NCI-H446 (cell line): Measurements from ENCODE around the gene FRMD1.

Source experiments
- DNase-seq, 2 experiments: peaks; one replicate each; lab custom pipeline; 2025; lab: John Stamatoyannopoulos, UW

FRMD1 gene

DNA sequence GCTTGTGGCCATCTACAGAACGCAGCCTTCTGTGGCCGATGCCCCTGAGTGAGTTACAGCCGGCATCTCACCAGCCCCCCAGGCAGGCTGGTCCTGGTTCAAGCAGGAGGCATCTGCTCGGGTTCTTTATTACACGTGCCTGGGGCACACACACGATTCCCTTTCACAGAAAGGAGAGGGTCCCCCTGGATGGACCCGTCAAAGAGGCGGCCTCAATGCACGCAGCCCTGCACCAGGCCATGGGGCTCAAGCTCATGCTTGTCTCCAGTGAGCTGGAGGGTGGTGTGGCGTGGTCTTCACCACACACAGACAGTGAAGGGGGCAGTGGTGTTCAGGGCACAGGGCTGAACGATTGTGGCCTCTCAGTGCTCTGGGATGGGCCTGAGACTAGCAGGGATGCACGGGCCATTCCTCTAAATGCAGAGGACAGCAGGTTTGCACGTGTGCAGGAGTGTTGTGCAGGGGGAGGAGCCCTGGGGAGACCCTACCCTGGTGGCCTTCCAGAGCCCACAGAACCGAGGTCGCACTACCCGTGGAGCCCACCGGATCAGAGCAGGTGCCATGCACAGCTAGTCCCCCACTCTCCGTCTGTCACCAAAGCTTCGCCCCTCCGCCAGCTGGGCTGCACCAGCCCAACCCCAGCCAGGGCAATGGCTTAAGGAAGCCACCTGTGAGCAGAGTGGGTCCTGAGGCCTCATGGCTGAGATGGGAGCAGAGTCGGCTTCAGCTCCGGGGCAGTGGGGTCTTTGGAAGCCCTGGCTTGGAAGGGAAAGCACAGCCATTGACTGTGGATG, 23.1 kb downstream of the FRMD1 start:
- DNase-seq: no peak

DNA sequence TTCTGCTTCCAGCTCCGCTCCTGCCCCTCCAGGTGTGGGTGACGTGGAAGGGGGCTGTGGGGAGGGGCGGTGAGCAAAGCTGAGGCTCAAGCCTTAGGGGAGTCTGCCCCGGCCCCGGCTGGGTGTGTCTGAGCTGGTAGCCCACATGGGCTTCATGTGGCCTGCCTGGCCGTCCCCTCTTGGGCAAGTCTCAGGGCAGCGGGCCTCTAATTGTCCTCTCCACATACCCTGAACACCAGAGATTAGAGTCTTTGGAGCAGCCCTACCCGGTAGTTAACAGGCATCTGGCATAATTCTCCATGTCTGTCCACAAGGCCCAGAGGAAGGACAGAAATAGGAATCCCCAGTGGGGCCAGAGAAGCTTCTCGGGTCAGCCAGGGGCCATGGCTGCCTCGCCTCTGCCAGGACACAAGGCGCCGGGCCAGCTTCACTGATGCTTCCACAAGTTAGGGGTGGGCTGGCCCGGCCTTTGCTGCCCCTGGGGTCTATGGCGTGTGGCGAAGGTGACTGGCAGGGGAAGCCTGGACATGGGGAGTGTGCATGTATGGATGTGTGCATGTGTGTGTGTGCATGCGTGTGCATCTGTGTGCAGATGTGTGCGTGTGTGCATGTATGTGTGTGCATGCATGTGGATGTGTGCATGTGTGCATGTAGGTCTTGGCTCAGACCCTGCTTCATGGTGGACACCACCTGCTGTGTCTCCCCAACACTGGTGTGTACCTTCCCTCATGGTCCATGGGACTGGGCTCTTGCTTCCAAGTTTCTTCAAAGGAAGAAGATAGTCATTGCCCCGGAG, 24.0 kb downstream of the FRMD1 start:
- DNase-seq: no peak

DNA sequence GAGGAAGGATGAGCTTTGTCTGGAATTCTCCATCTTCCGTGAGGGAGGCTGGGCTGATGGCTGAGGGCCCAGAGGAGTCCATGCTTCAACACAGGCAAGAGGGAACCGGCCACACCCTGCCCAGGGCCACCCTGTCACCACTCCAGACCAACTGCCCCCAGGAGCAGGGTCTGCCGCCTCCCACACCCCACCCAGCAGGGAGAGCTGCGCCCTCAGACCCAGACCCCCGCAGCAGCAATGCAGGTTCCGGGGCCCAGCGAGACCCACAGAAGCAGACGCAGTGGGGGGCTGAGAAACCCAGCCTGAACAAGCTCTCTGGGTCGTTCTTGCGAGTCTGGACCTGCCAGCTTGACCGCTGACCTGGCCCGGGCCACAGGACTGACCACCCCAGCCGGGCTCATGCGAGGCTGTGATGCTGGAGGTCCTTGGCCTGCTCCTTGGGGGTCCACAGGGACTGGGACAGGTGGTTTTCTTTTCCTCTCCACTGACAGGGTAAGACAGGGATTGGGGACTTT, 25.0 kb downstream of the FRMD1 start:
- DNase-seq: no peak

DNA sequence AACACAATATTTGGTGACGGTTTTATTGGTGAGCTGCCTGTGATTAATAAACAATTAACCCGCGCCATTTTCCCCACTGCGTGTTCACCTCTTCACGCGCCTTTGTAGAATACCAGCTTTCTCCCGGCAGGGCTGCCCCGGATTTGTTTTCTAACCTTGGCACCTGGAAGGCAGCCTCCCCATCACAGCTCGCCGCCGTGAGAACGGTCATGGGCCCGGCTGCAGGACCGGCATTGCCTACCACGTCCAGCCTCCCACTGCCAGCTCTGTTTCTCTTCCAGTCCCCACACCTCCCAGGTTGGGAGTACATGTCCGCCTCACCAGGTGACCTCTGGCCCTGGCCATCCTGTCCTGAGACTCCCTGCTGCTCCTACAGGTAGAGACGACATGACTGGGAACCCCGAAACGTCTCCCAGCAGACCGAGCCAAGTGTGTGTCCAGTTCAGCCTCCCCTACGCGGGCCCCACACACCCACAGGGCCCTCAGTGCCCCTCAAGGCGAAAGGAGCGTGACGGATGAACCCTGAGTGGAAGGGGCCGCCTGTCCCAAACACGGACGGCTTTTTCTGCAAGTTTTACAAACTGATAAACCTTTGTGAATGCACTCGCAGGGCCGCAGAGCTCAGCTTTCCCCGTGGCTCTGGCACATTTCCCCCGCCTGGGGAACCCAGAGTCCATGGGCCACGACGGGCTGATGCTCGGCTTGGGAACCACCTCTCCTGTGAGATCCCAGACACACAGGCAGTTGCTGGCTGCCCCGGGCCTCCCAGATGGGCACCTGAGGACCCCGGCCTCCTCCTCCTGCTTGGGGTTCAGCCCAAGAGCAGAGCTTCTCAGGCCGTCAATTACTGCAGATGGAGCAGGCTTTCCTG, 25.7 kb downstream of the FRMD1 start:
- no peak for DNase-seq

DNA sequence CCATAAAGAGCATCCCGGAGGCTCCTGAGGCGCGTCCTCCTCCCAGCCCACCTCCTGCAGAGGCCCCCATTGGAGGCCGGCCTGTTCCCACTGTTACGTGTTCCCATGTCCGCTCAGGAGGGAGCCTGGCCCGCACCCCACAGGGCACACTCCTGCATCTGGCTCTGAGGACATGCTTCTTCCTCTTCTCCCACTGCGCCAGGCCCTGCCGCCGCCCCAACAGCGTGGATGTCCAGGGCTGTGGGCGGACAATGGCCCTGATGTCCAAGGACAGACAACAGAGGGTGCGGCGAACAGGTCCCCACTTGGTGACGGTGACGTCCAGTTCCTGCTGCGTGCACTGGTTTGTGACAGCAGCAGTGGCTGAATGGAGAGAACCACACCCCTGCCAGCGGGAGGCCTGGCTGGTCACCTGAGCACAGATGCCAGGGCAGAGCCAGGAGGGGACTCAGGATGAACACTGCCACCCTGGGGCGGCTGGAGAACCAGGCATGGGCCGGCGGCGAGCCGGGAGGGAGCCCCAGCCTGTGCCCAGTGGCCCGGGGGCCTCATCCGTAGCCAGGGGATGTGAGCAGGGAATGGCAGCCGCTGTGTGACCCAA, 26.6 kb downstream of the FRMD1 start:
- DNase-seq: no peak

DNA sequence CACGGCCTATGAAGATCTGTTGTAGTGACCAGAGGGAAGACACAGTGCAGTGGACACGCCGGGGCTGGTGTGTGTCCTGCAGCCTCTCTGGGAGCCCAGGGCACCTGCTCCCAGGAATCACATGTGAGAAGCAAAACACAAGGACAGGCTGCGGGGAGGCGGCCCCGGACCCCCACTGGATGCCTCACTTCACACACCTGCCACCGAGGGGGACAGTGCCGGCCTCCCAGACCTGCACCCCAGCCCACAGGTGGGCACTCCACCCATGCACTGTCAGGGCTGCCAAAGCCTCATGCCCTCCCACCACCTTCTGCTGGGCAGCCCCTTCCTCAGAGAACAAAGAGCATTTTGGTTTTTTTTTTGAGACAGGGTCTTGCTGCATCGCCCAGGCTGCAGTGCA, 27.4 kb downstream of the FRMD1 start:
- DNase-seq: no peak

DNA sequence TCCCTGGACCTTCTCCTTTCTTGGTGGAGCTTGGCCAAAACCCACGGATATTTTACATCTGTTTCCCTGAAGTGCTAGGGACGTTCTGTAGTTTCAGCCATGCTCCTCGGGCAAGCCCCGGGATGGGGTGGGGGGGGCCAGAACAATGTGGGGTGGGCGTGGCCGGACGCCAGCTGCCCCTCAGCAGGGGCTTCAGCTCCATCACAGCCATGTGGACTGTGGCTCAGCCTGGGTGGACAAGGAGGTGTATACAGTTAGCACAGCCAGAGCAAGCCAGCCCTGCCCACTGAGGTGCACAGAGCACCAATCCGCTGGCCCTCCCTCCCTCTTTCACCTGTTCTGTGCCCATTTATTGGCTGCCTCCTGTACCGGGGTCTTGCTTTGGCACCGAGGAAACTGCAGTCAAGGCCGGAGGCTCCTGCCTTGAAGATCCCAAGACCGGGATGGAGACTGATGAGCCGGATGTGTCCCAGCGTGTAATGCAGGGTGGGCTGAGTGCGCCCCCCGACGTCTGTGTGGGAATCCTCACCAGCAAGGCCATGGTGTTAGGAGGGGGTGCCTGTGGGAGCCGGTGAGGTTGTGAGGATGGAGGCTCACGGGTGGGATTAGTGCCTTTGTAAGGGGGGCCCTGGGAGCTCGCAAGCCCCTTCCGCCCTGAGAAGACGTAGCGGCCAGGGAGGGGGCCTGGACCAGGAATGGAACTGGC, 28.0 kb downstream of the FRMD1 start:
- no peak for DNase-seq

DNA sequence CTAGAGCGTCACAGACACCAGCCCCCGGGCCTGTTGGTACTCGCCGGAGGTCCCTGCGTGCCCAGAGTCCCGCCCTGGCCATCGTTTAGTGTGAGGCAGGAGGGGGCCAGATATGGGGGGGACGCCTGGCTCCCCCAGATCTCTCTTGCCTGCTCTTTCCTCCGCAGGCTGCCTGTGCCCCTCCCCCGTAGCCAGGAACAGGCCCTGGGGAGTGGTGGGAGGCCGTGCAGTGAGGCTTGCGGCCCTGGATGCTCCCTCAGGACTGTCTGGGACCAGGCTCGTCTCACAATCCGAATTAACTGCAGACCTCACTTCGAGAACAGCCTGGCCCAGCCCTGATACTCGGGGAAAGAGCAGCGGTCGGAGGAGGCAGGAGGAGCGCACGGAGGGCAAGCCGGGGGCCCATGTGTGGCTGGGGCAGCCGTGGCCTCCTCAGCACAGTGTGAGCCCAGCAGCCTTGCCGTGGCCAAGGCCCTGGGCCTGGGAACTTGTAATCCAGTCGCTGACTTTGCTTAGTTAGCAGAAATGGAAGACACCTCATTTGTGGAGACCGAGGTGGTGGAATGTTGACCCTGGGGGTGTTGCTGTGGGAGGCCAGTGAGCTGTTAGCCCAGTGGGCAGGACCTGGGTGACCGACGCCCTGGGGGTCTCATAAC, 28.7 kb downstream of the FRMD1 start:
- DNase-seq: no peak

DNA sequence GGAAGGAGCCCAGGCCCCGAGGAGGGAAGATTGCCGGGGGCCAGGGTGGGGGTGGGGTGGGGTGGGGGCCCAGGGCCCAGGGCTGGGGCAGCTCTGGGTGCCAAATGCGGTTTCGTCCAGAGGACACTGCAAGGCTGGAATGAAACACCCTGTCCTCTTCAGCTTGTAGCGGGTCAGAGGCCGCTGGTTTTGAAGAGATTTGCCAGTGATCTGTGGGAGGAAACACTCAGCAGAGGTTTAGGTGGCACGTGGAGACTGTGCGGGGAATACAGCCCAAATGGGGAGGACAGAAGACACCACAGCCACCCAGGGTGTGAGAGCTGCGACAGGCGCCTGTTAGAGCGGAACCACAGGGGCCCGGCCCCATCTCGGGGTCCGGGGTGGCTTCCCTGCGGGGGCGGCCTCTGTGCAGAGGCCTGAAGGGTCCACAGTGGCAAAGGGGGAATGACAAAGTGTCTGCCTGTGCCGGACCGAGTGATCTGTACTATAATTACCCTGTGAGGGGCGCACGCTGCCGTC, 29.2 kb downstream of the FRMD1 start:
- no peak for DNase-seq

DNA sequence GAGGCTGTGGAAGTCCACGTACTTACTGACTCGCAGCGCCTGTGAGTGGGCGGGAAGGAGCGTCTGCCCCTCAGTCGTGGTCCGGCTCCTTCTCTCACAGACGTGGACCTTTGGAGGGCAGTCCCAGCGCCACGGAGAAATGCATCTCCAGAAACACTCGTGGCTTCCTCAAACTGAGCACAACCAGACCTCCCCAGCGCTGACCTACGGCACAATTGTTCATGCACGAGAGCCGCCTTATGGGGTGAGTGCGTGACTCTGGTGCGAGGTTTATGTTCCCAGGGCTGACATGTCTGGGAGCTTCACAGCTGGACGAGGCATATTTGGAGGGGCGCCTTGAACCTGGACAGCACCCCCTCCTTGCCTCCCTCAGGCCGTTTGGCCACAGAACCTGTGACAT, 29.7 kb downstream of the FRMD1 start:
- no peak for DNase-seq

DNA sequence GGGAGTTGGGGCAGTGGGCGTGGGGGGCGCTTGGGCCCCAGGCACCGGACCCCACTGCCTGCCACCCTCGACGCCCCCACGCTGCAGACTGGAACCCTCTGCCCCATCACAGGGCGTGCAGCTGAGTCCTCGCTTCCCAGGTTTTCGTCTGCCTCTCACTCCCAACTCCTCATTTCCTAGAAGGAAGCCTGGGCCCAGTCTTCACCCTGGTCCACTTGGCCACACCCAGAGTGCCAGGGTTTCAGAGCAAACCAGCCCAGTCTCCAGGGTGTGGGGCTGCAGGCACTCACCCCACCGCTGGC, 30.3 kb downstream of the FRMD1 start:
- no peak for DNase-seq

DNA sequence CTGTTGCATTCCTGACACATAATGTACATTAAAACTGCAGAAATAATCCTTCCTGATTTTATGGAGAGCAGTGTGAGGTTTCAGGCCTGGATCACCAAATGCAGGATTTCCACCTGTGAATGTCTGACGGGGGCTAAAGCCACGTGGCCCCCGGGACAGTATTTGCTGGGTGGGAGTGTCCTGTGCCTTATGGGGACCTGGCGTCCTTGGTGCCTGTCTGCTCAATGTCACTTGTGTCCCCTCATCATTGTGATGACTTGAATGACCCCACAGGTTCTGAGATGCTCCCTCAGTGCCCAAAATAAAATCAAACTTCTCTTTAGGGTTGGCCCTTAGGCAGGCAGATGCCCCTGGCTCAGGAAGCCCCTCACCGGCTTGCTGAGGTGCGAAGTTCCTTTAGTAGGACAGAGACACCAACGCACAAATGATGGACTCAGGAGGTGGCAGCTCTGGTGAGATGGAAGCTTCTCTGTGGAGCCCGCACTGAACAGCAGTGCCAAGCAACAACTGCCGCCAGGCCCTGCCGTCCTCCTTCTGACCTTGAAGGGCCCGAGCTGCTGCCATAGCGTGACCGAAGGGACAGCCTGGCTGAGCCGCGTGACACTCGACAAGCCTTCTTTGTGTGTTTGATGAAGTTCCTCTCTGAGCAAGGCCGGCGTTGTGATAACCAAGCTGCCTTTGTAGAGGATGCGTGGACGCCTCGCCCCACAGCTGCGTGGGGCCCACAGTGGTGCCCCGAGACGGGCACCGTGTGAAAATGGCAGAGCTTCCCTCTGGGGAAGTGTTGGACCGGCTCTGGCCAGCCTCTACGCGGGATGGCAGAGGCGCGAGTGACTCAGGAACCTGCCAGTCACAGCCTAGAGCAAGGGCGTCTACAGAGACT, 30.9 kb downstream of the FRMD1 start:
- DNase-seq: no peak

DNA sequence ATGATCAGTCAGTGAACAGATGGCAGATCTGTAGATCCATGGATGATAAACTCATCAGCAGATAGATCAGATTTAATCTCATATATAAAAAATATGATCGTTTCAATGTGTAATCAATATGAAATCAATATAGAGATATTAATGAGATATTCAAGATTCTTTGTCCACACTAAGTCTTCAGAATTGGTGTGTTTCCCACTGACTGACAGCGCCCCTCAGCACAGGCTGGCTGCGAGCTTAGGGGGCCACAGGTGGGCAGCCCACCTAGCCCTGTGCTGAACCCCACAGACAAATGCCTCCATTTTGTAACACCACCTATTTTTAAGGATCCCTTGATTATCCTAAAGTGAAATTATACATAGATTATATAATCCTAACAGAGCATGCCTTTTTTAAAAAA, 32.3 kb downstream of the FRMD1 start:
- DNase-seq: no peak

DNA sequence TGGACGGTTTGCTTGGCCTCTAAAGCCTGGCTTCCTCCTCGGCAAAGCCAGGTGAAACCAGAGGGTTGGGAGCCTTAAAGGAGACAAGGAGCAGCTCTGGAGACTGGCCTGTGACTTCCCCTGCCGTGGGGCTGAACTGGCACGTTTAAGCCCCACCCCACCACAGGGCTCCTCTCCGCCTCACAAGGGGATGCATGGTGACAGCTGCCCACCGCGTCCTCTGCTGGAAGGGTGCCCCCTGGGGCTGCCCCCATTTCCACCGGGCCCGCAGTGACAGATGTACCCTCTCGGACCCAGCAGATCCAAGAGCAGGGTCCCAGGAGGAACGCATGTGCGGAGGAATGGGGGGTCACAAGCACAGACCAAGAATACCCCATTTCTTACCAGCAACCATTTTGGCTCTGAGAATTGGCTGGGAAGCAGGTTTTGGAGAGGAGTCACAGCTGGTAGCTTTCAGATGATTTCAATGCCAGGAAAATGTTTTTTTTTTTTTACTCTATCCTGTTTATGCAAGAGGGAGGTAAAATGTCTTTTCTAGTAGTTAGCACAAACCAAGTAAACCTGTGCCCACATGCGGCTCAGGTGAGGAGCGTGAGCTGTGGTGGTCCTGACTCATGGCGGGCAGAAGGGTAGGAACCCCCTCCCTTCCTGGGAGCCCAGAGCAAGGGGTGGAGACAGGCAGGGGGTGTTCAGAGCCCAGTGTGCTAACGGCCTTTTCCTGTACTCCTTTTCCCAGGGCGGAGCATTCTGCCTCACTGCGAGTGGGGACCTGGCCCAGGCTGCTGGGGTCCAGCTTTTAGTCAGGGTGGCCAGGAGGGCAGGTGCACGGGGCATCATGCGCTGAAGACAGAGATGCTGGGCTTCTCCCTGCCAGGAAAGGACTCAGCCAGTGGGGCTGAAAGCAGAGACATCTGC, 33.0 kb downstream of the FRMD1 start:
- DNase-seq: no peak

DNA sequence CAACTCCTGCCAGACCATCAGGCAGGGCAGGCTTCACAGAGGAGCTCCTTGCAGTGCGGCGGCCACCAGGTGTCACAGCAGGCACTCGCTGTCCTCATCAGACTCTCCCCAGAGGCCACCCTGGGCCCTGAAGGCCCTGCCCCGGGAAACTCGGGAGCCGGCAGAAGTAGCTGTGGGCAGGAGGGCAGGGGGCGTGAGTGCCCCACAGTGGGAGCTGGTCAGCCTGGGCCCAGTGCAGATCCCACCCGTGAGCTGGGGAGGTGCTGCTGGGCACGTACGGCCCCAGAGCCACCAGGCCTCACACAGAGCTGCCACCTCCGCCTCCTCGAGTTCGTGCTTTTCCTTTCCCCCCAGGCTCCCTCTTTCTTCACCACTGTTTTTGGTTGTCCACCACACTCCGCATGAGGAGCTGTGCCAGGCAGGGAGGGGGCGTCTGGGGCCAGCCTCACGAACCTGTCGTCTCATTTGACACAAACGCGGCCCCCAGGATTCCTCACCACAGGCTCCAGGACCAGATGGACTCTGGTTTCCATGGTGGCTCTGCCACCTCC, 33.8 kb downstream of the FRMD1 start:
- DNase-seq: no peak

DNA sequence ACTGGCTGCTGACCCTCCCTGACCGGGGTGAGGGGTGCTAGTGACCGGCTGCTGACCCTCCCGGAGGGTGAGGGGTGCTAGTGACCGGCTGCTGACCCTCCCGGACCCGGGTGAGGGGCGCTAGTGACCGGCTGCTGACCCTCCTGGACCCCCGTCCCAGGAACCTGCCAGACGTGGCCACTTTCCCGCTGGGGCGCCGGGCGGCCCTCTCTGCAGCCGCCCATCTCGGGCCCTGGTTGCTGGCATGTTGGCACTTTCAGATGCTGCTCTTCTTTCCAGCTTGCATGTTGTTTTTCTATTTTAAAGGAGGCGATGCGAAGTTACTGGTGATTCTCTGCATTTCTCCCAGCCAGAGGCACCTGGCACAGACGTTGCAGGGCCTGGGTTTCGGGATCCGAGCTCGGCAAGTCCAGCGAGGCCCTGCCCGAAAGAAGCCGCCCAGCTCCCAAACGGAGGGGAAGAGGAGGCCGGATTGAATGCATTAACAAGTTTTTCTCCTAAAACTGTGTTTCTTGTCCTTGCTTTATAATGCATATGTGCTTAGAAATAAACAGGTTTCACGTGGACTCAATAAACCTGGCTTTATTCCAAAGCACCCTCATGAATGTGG, 34.4 kb downstream of the FRMD1 start:
- DNase-seq: no peak

DNA sequence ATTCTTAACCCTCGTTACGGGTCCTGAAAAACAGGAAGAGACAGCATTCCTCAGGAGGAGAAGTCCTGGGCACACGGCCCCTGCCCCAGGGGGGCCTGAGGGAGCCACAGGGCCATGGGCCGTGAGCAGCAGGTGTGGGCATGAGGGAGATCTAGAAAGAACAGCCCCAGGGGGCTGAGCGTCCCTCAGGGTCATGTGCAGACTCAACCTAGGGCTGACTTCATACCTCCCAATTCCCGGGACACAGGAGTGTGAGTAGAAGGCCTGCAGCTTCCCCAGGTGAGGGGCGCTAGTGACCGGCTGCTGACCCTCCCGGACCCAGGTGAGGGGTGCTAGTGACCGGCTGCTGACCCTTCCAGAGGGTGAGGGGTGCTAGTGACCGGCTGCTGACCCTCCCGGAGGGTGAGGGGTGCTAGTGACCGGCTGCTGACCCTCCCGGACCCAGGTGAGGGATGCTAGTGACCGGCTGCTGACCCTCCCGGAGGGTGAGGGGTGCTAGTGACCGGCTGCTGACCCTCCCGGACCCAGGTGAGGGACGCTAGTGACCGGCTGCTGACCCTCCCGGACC, 35.1 kb downstream of the FRMD1 start:
- no peak for DNase-seq
